Body of pancreas (tissue), 4 donors: ENCODE results near the gene WFDC2.

Experiments used
- CTCF ChIP-seq, 7 experiments: fragments of 450-650 bp in 4 of 7; fragments of 200-600 bp in 3 of 7; sonication (generic) in 3 of 7; IDR thresholded peaks; one replicate each; pipeline ENCODE4 v1.5.1; 2016 to 2019; ENCODE audit warnings: antibody characterized with exemption in 7 of 7
- POLR2A ChIP-seq, 3 donors: fragments of 450-650 bp; IDR thresholded peaks; one replicate each; pipeline ENCODE4 v1.6.1; 2016; ENCODE audit warnings: antibody characterized with exemption in 3 of 3, mild to moderate bottlenecking in 2 of 3

- no peak for TF ChIP-seq CTCF (IDR thresholded peaks at IDR 0.05)
- no peak for TF ChIP-seq POLR2A (IDR thresholded peaks at IDR 0.05)
These were observed 10.3 kb downstream of the WFDC2 start for GRCh38 chr20:45479822-45480221.
